NCI-H187 (cell line): ENCODE measurements around the gene SLC13A5.
"Not testable (repeated sequence)": the region's sequence is repeated elsewhere in the genome, so short reads cannot be mapped to it uniquely, and the experiment has no call there.

ENCODE experiments used
- DNase-seq, 2 experiments: peaks; one replicate each; lab custom pipeline; 2025; lab: John Stamatoyannopoulos, UW

The SLC13A5 gene

DNA sequence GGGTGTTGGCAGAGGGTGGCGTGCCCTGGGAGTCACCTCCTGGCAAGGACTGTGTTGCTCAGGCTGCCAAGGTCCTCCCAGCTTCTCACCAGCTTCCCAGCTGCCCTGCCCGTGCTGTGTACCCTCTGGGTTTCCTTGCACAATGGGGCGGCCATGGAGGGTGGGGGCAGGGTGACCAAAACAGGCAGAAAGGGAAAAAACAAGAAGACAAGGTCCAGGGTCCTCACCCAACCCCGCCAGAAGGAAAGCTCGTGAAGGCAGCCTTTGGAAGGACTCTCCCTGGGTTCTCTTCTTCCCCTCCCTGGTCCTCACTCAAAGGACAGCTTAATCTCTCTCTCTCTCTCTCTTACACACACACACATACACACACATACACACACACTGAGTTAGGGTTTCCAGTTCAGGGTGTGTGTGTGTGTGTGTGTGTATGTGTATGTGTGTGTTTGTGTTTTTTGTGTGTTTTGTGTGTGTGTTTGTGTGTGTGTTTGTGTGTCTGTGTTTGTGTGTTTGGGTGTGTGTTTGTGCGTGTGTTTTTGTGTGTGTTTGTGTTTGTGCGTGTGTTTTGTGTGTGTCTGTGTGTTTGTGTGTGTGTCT, 2.0 kb downstream of the SLC13A5 start:
- DNase-seq, result no peak

DNA sequence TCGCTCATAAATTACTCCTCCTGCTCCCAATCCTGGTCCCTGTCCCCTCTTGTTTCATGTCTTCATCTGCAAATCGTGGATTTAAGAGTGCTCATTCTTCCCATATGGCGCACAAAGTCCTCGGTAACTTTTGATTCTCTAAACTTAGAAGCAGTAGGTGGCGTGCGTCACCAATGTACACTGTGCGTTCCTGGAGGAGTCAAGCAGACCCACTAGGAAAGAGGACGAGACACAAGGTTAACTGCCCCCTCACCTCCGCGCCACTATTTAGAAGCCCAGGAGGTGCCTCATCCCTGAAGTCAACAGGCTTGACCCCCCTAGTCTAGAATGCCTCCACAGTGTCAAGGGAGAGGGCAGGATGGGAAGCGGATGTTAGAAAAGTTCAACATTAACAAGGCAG, 2.9 kb downstream of the SLC13A5 start:
- DNase-seq, result no peak

DNA sequence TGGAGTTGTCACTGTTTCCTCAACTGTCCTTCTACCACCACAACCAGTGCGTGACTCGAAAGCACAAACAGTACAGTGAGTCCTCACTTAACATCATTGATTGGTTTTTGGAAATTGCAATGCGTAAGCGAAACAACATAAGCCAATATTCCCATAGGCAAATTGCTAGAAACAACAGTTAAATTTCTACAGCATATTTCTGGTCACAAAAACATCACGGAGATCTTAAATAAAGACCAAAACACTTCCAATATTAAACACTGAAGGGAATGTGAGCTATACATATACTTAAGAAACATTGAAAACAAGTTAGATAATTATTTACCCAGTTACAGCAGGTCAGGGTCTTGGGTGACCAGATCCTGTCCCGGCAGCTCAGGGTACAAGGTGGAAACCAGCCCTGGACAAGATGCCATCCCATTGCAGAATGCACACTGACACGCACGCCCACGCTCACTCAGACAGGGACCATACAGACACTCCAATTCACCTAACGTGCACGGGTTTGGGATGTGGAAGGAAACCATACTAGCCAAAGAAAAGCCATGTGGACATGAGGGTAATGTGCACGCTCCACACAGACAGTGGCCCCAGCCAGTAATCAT, 4.7 kb downstream of the SLC13A5 start:
- DNase-seq, result no peak

DNA sequence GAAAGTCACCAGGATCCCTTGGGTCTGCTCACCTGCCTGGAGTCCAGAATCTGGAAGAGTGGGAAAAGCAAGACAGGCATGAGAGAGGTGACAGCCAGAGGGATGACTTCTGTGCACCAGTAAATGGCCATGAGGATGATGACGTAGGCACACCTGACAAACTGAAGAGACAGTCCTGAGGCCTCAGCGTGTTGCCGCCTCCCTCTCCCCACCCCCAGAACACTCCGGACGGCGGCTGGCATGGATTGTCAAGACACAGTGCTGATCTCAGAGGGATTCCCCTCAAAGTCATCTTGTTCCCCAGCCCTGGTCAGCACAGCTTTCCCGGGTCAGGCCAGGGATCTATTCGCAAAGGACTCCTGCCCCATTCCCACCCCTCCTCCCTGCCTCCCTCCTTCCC, 6.2 kb downstream of the SLC13A5 start:
- DNase-seq, result no peak

DNA sequence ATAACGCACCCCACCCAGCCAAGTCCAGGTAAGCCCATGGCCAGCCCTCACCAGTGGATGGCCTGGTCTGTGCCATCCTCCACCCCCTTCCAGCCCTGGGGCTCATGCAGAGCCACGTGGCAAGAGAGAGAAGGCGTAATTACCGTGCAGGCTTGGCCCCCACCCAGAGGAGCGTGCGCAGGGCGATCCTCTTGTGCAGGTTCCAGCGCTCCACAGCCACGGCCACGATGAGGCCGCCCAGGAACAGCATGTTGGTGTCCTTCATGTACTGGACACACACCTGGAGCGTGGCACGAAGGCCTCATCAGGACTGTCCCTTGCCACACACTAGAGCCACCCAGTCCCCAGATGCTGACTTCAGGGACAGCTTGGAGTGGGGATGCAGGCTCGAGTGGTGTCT, 6.7 kb downstream of the SLC13A5 start:
- DNase-seq, result no peak

DNA sequence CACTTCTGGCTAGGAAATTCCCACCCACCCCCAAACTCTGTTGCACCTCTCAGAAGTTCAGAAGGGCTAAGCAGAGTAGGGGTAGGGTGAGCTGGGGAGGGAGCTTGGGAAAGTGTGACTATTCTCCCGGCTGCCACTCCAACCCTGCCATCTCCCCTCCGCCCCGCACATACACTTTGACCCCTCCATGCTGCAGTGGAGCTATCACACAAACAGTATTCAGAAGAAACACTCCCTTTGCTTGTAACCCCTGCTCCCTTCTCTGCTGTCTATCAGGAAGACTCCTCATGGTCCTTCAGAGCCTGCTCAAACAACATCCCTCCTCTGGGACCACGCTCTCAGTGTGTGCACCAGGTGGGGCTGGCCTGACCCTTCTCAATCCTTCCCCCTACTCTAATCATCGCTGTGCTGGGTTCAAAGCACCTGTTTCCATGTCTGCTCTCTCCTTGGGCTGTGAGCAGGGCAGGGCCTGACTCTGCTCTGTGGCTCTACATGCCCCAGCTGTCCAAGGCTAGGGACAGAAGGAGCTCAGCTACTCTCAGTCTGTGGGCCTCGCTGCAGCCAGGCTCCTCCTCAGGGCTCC, 8.6 kb downstream of the SLC13A5 start:
- DNase-seq, result no peak

DNA sequence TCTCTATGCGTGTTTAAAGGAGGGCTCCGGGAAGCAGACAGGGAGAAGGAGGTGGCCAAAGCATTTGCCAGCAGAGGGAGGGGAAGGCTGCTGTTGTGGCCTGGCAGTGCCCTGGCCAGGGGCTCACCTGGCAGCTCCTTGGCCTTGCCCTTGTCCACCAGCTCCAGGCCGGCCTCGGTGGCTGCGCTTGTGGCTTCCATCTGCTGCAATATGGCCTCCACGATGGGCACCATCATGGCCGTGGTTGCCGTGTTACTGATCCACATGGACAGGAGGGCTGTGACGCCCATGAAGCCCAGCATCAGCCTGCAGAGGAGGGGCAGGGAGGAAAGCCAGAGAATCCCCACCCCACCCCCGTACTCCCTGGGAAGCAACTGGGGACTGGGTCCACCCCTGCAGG, 9.4 kb downstream of the SLC13A5 start:
- DNase-seq, result no peak

DNA sequence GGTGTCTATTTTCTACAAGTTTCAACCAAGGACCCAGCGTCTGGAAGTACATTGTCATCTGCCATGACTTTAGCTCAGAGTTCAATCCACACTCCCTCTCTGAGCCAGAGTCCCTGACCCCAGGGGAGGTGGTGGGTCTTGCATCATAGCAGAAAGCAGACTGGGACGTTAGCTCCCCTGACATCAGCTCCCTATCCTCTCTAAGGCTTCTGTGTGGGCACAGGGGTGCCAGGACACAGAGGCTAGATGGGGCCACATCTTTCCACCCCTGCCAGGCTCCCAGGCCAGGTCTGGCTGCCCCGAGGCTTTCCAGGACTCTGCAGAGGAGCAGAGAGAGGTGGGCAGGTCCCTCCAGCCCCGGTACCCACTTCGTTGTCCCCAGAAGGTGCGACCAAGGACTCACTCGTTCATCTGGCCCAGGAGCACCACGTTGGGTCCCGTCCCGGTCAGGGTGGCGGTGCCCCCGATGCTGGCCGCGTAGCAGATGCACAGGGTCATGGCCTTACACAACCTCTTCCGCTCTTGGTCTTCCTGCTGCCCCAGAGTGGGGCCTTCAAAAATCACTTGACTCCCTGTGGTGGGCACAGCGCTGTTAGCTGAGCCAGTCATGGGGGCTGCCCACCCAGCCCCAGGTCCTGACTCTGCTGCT, 10.5 kb downstream of the SLC13A5 start:
- DNase-seq, result no peak

DNA sequence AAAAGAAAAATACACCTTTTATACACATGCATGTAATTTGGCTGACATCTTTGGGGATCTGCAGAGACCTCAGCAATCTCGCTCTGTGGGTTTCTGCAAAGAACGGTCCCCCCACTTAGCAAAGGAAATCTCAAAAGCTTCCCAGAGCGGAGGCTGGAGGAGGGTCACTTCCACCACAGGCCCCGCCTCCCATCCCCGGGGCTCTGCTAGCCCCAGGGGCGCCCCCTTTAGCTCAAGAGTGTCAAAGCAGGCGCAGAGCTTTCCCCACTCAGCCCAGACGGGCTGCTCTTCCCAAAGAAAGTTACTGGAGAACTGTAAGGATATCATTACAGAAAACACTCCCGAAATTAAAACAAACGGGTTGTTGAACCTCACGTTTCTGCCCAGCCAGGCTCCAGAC, 11.4 kb downstream of the SLC13A5 start:
- DNase-seq, result no peak

DNA sequence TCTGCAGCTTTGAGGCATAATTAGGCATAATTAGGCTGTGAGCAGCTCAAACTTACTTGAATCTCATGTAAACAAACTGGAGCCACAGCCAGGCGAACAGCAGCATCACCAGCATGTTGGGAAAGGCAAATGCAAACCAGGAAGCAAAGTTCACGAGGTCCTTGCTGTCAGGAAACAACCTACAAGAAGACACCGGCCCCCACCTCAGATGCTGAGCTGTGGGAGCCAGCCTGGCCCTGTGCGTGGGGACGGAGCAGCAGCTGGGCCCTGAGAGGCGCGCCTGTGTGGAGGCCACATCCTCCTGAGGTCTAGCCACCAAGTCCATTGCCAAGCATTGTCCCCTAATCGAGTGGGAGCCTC, 12.2 kb downstream of the SLC13A5 start:
- DNase-seq, result no peak

DNA sequence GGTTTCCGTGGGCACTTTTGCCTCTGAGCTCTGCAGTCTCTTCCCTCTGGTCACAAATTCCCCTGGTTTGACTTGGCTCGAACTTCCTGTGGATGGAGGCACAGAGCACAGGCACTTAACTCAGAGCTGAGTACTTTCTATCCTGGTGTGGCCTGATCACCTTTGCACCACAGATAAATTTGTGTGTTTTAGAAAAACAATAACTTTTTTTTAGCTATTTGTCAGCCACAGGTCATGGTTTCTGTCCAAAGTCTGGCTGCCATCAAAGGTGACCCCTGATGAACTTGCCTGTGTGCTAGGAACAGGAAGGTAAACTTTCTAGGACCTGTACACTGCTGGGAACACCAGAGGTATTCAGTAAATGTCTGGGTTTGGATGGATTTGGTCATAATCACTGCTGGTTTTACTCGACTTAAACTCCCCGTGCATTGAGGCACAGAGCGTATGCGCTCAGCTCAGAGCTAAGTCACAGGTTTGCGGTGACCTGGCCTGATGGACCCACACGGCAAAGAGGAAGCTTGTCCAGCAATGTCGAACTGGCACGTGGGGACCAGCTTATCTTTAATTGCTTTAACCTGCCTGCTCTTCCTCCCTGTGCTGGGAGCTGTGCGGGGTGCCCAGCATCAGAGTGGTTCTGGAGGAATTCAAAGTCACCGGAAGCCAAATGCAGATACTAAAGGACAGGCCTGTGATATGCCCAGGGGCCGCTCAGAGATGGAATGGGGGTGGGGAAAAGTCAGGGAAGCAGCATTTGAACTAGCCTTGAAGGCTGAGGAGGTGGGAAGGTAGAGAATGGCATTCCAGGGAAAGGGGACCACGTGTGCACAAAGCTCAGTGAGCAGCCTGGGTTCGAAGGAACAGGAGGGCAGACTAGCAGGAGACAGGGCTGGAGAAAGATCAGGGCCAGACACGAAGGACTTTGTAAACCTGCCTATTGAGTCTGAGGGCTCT, 12.9 kb downstream of the SLC13A5 start:
- no peak for DNase-seq

DNA sequence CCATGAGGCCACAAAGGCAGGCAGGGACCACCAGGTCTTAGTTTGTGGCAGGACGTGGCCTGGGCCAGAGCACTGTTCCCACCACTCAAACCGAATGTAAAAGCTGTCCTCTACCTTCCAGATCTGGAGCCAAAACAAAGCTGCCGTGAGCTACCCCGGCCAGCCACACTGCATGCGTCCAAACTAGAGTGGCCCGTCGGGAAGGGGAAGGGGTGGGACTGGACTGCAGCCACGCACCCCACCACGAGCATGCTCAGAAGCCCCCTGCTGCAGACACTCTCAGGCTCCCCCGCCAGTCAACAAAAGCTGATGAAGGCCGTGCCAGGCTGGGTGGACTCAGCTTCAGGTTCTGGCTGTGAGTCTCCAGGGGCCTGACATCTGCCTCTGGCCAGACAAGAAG, 15.2 kb downstream of the SLC13A5 start:
- no peak for DNase-seq

DNA sequence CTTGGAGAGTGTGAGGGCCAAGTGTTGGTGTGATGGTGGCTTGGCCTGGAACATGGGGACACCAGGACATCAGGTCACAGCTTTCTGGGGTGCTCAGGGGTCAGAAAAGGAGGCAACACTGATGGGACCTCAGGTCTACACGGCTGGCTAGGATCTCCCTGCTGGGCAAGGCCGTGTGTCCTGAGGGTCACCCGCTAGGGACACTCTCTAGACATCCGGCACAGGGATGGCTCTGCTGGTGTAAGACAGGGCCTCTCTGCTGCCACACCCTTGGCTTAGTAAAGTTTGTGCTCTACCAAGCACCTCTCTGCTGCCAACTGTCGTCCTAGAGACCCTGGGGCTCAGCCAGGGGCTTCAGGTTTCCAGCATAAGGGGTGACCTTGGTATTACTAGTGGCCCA, 16.3 kb downstream of the SLC13A5 start:
- DNase-seq, result no peak

DNA sequence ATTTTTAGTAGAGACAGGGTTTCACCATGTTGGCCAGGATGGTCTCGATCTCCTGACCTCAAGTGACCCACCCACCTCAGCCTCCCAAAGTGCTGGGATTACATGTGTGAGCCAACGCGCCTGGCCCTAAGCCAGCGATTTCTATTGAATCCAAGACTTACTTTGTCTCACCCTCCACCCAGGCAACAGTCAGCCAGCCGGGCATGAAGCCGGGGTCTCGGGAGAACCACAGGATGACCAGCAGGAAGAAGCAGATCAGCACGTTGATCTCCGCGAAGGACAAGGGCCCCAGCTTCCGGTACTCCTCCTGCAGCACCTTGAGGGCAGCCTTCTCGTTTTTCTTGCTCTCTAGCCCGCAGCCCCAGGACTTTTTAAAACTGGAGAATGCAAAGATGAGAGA, 17.6 kb downstream of the SLC13A5 start:
- no peak for DNase-seq

DNA sequence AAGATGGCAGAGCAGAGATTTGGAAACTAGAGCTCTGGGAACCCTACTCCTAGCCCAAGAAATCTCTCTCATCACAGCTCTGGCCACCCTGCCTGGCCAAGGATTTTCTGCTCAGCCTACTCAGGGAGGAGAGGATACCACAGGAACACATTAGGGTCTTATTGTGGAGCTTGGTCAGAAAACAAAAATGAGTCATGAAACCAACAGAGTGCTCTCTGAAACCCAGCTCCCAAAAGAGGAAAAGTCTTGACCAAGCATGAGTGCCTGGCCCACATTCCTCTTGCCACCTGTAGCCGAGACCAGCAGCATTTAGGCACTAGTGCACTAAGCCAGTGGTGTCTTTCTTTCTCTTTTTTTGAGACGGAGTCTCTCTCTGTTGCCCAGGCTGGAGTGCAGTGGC, 18.1 kb downstream of the SLC13A5 start:
- no peak for DNase-seq

DNA sequence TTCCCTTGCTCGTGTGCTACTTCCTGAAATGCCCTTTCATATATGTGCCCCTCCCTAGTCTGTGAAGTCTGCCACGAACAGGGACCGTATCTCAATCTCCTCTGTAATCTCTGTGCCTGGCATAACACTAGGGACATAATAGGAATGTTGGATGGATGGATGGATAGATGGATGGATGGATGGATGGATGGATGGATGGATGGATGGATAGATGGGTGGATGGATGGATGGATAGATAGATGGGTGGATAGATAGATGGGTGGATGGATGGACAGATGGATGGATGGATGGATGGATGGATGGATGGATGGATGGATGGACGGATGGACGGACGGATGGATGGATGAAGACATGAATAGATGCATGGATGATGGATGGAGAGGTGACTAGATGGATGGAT, 21.2 kb downstream of the SLC13A5 start:
- DNase-seq, result not testable (repeated sequence)

DNA sequence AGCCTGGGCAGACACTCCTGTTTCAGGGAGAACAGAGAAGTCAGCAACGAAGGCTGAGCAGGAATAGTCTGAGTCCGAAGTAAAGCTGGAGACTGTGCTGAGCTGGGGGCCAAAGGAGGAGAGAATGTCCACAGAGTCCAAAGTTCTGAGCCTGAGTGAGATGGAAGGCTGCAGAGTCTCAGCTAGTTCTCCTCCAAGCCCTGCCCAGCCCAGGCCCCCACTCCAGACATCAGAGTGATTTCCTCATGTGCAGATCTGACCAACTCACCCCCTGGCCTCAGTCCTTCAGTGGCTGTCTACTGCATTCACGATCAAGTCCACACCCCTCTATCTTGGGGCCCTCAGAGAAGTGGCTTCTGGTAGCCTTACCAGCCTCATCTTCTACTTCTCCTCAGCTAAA, 21.6 kb downstream of the SLC13A5 start:
- no peak for DNase-seq

DNA sequence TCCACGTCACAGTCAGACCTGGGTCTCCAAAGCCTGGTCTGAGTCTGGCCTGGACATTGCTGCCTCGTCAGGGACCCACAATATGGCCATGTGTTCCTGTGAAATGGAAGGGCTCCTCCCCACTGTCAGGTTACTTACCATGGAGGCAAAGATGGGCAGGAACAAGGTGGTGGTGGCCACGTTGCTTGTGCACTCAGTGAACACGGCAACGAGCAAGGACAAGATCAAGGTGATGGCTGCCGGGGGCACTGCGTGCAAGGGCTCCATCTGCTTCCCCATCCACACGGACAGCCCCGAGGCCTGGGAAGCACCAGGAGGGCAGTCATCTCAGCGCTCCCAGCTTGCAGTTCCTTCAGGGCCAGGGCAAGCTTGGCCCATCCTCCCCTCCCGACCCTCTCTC, 22.5 kb downstream of the SLC13A5 start:
- no peak for DNase-seq

DNA sequence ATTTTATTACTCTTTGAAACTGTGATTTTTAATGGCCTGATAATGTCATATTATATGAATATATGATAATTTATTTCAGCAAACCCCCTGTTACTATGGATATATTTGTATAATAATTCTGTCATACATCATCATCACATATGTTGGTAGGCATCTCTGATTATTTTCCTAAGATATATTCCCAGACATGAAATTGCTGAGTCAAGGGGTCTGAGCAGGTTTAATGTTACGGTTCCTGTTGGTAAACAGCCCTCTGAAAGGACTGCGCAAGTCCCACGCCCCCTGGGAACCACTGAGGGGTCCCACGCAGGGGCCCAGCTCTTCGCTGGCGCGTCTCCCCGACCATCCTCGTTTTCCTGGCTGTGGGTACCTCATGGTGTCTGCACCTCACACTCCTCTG, 24.2 kb downstream of the SLC13A5 start:
- no peak for DNase-seq

DNA sequence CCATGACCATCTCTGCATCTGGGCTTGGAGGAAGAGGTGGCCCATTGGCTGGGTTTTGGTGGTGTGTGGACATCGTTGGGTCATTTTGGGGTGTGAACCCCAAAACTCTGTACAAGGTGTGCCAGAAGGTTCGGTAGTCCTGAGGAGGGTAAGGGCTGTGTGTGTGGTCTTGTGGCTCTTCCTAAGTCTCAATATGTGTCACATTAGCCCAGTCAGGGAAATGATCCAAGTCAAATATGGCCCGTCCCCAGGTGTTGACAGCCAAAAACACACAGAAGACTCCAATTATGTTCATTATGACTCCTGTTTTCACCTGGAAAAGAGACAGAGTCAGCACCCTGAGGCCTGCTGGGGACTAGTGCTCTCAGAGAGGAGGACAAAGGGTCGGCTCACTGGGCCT, 27.1 kb downstream of the SLC13A5 start:
- DNase-seq, result no peak

DNA sequence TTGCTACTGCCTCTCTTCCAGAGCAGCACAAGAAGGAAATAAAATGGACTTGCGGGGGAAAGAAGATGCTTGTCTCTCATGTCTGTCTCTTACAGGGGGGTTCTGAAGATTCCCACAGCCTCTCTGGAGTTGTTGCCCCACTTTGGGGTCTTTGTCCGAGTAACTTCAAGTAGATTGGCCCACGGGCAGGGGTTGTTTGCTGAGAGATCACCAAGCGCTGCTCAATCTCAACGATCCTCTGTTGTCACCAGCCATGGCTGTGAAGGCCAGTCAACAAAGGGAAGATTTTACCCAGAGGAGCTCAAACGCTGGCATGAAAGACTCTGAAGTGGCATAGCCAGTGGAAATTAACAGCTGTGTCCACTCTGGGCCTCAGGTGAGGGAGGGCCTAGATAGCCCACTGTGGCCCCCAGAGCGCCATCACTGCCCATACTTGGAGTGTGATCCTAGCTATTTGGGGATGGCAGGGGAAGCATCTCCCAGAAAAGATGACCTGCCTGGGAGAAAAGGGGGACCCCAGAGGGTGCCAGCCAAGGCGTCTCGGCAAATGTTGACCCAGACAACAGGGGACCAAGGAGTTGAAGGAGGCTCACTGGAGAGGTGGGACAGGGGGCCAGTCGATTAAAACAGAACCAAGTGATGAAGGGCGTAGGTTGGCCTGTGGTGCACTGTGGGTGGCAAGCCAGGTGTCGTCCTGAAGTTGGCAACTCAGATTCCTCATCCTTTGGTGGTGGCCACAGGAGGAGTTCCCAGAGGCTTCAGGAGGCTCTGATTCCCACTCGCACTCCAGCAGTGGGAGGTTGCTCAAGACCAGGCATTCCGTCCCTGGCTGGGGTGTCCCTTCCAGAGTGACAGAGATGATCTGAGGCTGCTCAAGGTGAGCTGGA, 28.0 kb downstream of the SLC13A5 start:
- no peak for DNase-seq

DNA sequence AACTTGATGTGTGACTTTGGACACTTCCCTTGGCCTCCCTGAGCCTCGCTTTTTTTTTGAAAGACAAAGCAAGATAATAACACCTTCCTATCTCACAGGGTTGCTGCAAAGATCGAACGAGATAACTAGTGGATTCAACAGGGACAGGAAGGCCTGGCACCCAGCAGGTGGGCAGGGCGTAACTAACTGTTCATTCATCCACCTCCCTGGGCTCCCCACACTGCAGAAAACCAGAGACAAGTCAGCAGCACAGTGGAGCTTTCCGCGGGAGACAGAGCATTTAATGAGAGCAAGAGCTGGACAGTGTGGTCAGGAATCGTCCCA, 28.7 kb downstream of the SLC13A5 start:
- no peak for DNase-seq
